ENCODE data around the gene KBTBD12.

KBTBD12 gene

GRCh38 chr3:127974226-127974625, 59.2 kb downstream of the KBTBD12 start:
- DNase-seq (ENCODE audit: low read depth, low spot score): no peak
- no peak overlapping the region for H3K4me3 ChIP-seq (ENCODE audit: low read depth, low read length)
- CTCF ChIA-PET: interaction anchor here (1.5 to 6.3 kb wide), 3 partner anchors 14 to 399 kb away, joined by 4 to 107 read pairs (median 15); no protein-coding TSS in a partner anchor
- POLR2A ChIA-PET: no interaction called here
- no peak for TF ChIP-seq CTCF (IDR thresholded peaks at IDR 0.05; ENCODE audit: insufficient read depth, low read length, missing control alignments)

GRCh38 chr3:127975153-127976029, 60.4 kb downstream of the KBTBD12 start:
- DNase-seq (ENCODE audit: low read depth, low spot score): no peak
- TF ChIP-seq CTCF (IDR thresholded peaks at IDR 0.05; ENCODE audit: insufficient read depth, low read length, missing control alignments): no peak
- no peak overlapping the region for H3K4me3 ChIP-seq (ENCODE audit: low read depth, low read length)
- ChIA-PET CTCF (interaction anchor here (0.7 to 6.3 kb wide), 3 partner anchors 15 to 326 kb away, joined by 3 to 107 read pairs (median 5); no protein-coding TSS in a partner anchor), POLR2A (no interaction called here)

DNA sequence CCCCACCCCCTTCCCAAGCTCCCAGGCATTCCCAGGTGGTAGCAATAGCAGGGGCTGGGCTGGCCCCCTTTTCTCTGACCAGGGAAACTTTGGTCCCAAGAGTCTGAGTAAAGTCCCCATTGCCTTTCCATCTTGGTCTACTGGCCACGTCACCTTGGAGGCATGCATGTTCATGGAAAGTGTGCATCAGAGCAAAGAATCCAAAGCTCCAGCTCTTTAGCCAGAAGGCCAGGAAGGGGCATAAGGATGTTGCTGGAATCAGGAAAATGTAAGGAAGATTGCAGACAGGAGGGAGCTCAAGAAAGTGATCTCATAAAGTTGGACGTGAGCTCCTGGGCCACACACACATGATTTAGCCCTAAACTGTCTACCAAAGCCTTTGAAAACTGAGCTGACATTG, 63.6 kb downstream of the KBTBD12 start:
- ChIA-PET CTCF (interaction anchor here (1.3 to 3.4 kb wide), 2 partner anchors 7 to 404 kb away, joined by 3 to 16 read pairs; no protein-coding TSS in a partner anchor), POLR2A (no interaction called here)
- H3K4me3 ChIP-seq (ENCODE audit: low read depth, low read length): no peak overlapping the region
- no peak for TF ChIP-seq CTCF (IDR thresholded peaks at IDR 0.05; ENCODE audit: insufficient read depth, low read length, missing control alignments)
- no peak for DNase-seq (ENCODE audit: low read depth, low spot score)

DNA sequence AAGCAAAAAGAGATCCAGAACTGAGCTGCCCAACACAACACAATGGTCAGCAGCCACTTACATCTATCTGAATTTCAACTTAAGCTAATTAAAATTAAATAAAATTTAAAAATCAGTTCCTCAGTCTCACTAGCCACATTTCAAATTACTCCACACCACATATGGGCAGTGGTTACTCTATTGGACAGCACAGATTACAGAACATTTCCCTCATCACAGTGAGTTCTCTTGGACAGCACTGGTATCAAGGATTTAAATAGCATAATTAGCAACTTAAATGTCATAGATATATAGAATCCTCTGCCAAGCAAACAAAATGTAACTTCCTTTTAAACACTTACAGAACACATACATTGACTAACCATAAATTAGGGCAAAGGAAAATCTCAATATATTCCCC, 64.4 kb downstream of the KBTBD12 start:
- ChIA-PET CTCF (interaction anchor here (3.4 kb wide), 1 partner anchor 8 kb away, joined by 16 read pairs; no protein-coding TSS in a partner anchor), POLR2A (no interaction called here)
- DNase-seq (ENCODE audit: low read depth, low spot score): no peak
- no peak for TF ChIP-seq CTCF (IDR thresholded peaks at IDR 0.05; ENCODE audit: insufficient read depth, low read length, missing control alignments)
- H3K4me3 ChIP-seq (ENCODE audit: low read depth, low read length): no peak overlapping the region

DNA sequence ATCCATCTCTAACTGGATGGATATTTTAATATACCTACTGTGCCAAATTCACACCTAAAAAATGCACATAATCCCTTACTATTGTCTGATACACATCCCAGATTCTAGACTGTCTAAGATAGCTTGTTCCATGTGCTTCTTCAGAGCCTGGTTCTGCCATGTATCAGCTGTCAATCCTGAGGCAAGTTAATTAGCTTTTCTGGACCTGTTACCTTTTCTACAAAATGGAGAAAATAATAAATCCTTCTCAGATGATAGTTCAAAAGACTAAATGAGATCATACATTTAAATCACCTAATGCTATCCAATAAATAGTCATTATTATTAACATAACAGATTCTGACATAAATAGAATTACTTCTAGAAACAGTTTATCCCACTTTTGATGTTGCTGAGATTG, 66.1 kb downstream of the KBTBD12 start:
- ChIA-PET POLR2A (no interaction called here), CTCF (interaction anchor here (3.4 kb wide), 1 partner anchor 9 kb away, joined by 16 read pairs; no protein-coding TSS in a partner anchor)
- no peak for DNase-seq (ENCODE audit: low read depth, low spot score)
- no peak overlapping the region for H3K4me3 ChIP-seq (ENCODE audit: low read depth, low read length)
- TF ChIP-seq CTCF (IDR thresholded peaks at IDR 0.05; ENCODE audit: insufficient read depth, low read length, missing control alignments): no peak

DNA sequence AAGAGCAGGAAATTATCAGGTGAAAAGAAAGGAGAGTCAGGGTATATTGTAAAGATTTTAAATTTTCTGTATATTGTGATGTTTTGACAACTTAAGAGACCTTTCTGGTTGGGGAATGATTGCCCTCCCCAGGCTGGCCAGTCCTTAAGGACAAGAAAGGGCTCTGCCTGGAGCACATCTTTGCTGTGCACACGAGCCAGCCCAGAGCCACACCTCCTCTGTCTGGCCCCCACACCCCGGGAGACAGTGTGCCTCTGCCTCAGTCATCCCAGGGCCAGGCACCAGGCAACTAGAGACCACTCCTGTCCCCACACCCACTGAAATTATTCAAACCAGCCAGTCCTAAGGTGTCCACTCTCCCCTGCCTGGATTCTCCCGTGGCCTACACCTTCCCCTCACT, 67.1 kb downstream of the KBTBD12 start:
- ChIA-PET CTCF (interaction anchor here (3.4 kb wide), 1 partner anchor 11 kb away, joined by 16 read pairs; no protein-coding TSS in a partner anchor), POLR2A (no interaction called here)
- H3K4me3 ChIP-seq (ENCODE audit: low read depth, low read length): no peak overlapping the region
- DNase-seq (ENCODE audit: low read depth, low spot score): no peak
- TF ChIP-seq CTCF (IDR thresholded peaks at IDR 0.05; ENCODE audit: insufficient read depth, low read length, missing control alignments): no peak
